PC-9 (cell line): ENCODE measurements around the gene ITGB3.

Experiments
- EZH2 ChIP-seq: fragments of 200-600 bp; sonication (generic); IDR thresholded peaks from 2 replicates; pipeline ENCODE4 v1.8.0; 2017; ENCODE audit warnings: antibody characterized with exemption, low read depth
- TF ChIP-seq, protein P1 (sequence below): fragments of 200-600 bp; sonication (generic); conservative IDR thresholded peaks from 2 replicates; pipeline ENCODE4 v1.6.1; 2017; ENCODE audit warnings: mixed run types, antibody characterized with exemption, mild to moderate bottlenecking, moderate library complexity

GRCh38 chr17:47212458-47212857 lies 41.2 kb upstream of the ITGB3 start:
- TF ChIP-seq, protein P1, sequence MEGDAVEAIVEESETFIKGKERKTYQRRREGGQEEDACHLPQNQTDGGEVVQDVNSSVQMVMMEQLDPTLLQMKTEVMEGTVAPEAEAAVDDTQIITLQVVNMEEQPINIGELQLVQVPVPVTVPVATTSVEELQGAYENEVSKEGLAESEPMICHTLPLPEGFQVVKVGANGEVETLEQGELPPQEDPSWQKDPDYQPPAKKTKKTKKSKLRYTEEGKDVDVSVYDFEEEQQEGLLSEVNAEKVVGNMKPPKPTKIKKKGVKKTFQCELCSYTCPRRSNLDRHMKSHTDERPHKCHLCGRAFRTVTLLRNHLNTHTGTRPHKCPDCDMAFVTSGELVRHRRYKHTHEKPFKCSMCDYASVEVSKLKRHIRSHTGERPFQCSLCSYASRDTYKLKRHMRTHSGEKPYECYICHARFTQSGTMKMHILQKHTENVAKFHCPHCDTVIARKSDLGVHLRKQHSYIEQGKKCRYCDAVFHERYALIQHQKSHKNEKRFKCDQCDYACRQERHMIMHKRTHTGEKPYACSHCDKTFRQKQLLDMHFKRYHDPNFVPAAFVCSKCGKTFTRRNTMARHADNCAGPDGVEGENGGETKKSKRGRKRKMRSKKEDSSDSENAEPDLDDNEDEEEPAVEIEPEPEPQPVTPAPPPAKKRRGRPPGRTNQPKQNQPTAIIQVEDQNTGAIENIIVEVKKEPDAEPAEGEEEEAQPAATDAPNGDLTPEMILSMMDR = no peak
- TF ChIP-seq EZH2 = no peak
